Measurements from ENCODE around the gene ARRB1.
"Not testable (repeated sequence)": the region's sequence is repeated elsewhere in the genome, so short reads cannot be mapped to it uniquely, and the experiment has no call there.

ARRB1 gene

GRCh38 chr11:75320643-75321042 is 30.8 kb downstream of the ARRB1 start:
- DNase-seq: no peak

- no peak for DNase-seq
These were observed 31.3 kb downstream of the ARRB1 start for GRCh38 chr11:75320046-75320618.

GRCh38 chr11:75319035-75319877 is 32.2 kb downstream of the ARRB1 start:
- DNase-seq: no peak

- DNase-seq: no peak
These were observed 33.9 kb downstream of the ARRB1 start for GRCh38 chr11:75317446-75318122.

- DNase-seq: no peak
These were observed 36.0 kb downstream of the ARRB1 start for GRCh38 chr11:75315439-75315805.

- no peak for DNase-seq
These were observed 36.6 kb downstream of the ARRB1 start for GRCh38 chr11:75314771-75315438.

- no peak for DNase-seq
These were observed 37.8 kb downstream of the ARRB1 start for GRCh38 chr11:75313513-75314272.

GRCh38 chr11:75312346-75312745 is 39.1 kb downstream of the ARRB1 start:
- DNase-seq: no peak

- no peak for DNase-seq
These were observed 39.6 kb downstream of the ARRB1 start for GRCh38 chr11:75311858-75312288.

- no peak for DNase-seq
These were observed 42.5 kb downstream of the ARRB1 start for GRCh38 chr11:75308986-75309385.

GRCh38 chr11:75308116-75308515 is 43.3 kb downstream of the ARRB1 start:
- no peak for DNase-seq

GRCh38 chr11:75307058-75307457 is 44.4 kb downstream of the ARRB1 start:
- DNase-seq: no peak

GRCh38 chr11:75306529-75306928 is 44.9 kb downstream of the ARRB1 start:
- no peak for DNase-seq

- no peak for DNase-seq
These were observed 45.5 kb downstream of the ARRB1 start for GRCh38 chr11:75305993-75306392.

GRCh38 chr11:75305452-75305851 is 46.0 kb downstream of the ARRB1 start:
- no peak for DNase-seq

- not testable (repeated sequence) for DNase-seq
These were observed 46.5 kb downstream of the ARRB1 start for GRCh38 chr11:75304941-75305340.

GRCh38 chr11:75303544-75304224 is 47.8 kb downstream of the ARRB1 start:
- DNase-seq: no peak

- no peak for DNase-seq
These were observed 49.1 kb downstream of the ARRB1 start for GRCh38 chr11:75302371-75302770.

GRCh38 chr11:75301601-75302345 is 49.7 kb downstream of the ARRB1 start:
- DNase-seq: no peak

- DNase-seq: no peak
These were observed 50.3 kb downstream of the ARRB1 start for GRCh38 chr11:75301131-75301530.

- no peak for DNase-seq
These were observed 52.5 kb downstream of the ARRB1 start for GRCh38 chr11:75298976-75299260.
